Heart right ventricle (tissue), 16 donors: ENCODE measurements around the gene SERPINB6. TPM values are rescaled to one million over a fixed set of nuclear protein-coding genes. Genes with fewer than 3 reads are reported as not detected.
A peak's percentile ranks its signal among the peaks of the same experiment; 100 is the strongest.
"Not testable (repeated sequence)": the region's sequence is repeated elsewhere in the genome, so short reads cannot be mapped to it uniquely, and the experiment has no call there.

Source experiments
- ATAC-seq, 8 donors: fragments of 200-7000 bp; cut with Tn5 transposase; one replicate each; pipeline ENCODE4 v1.9.1; 2020; ENCODE audit warnings: mild to moderate bottlenecking in 8 of 8, moderate library complexity in 8 of 8, moderate number of reproducible peaks in 1 of 8
- DNase-seq, 2 donors: peaks; one replicate each; pipeline ENCODE4 v3.0.0-alpha.2; 2020
- H3K27ac ChIP-seq, 10 donors: fragments of 200-600 bp; sonication (generic) in 2 of 10; one replicate each; pipeline versions ENCODE4 v1.5.0 to v1.8.0; 2020 to 2022; ENCODE audit warnings: mild to moderate bottlenecking in 3 of 10
- H3K27me3 ChIP-seq, 7 donors: fragments of 200-600 bp; one replicate each; pipeline ENCODE4 v1.8.0; 2021 to 2022; ENCODE audit warnings: mild to moderate bottlenecking in 2 of 7
- H3K36me3 ChIP-seq, 9 donors: fragments of 200-600 bp; sonication (generic) in 1 of 9; one replicate each; pipeline versions ENCODE4 v1.5.0 to v1.8.0; 2020 to 2022; ENCODE audit warnings: mild to moderate bottlenecking in 2 of 9
- H3K4me1 ChIP-seq, 9 donors: fragments of 200-600 bp; sonication (generic) in 1 of 9; one replicate each; pipeline versions ENCODE4 v1.5.0 to v1.8.0; 2020 to 2022; ENCODE audit warnings: mild to moderate bottlenecking in 4 of 9
- H3K4me3 ChIP-seq, 10 donors: fragments of 200-600 bp; sonication (generic) in 2 of 10; one replicate each; pipeline versions ENCODE4 v1.5.0 to v1.8.0; 2020 to 2022; ENCODE audit warnings: mild to moderate bottlenecking in 7 of 10, moderate library complexity in 2 of 10
- H3K9me3 ChIP-seq, 11 donors: fragments of 200-600 bp in 10 of 11; sonication (generic) in 2 of 11; one replicate each; pipeline versions ENCODE4 v1.5.0 to v1.8.0; 2013 to 2022; ENCODE audit warnings: mild to moderate bottlenecking in 2 of 11, control low read depth in 1 of 11, moderate library complexity in 1 of 11
- WGBS, 2 donors: extraction: QIAGEN DNeasy Blood & Tissue Kit; methylation state at CpG; one replicate each; pipeline ENCODE4 v1.1.7; 2013; ENCODE audit warnings: inconsistent platforms in 1 of 2; 5-methylcytosine and 5-hydroxymethylcytosine counted together
- intact Hi-C, 10 donors: fragments of 100-400 bp; cut with DNase I; formaldehyde crosslinking; loops; one replicate each; pipeline versions ENCODE4 v1.11.1 to v1.14.2; 2022
- polyA plus RNA-seq, 2 donors: library from polyadenylated mRNA; stranded (reverse); fragments of 200-250 nt; gene quantifications; one replicate each; pipeline ENCODE4 v1.2.3, GENCODE V29; 2013
- total RNA-seq, 10 donors: library from RNA; stranded (reverse); fragmentation: NEBNext Ultra II Directional in 3 of 10; extraction: Animal tissue kit (Norgen Biotek cat#: 25700) in 3 of 10; gene quantifications; one replicate each; pipeline versions ENCODE4 v1.2.1 to v1.2.4, GENCODE V29; 2021 to 2023
- TF ChIP-seq, protein P1 (sequence below), 9 donors: fragments of 200-600 bp; sonication (generic) in 2 of 9; IDR thresholded peaks; one replicate each; pipeline versions ENCODE4 v1.5.0 to v1.8.0; 2021 to 2022; ENCODE audit warnings: antibody characterized with exemption in 9 of 9, mild to moderate bottlenecking in 5 of 9, moderate library complexity in 1 of 9
- donor health status: Arrhythmogenic right ventricular cardiomyopathy.
- donor health status: ischemic (EF 13 %, LVEDD 7.1; RV severe dilation, severe dysfunction).
- donor health status: healthy with polysubstance abuse.
- donor health status: DM: no; HTN: yes; CAD: no.
- donor health status: DM: no; HTN: no; CAD: no.
- donor health status: ischemic (EF 25% LVEDD 6.9; RV normal size, moderate dysfunction).
- donor health status: ischemic (EF 25% LVEDD 5.7; RV mildly dilated, moderate dysfunction).
- donor health status: healthy.
- donor health status: DM: yes; HTN: yes; CAD: no.
- donor health status: Ischemic cardiomyopathy.
- donor health status: ischemic (EF 35%, LVEDD 5.7; RV mildly dilated, moderate dysfunction).
- donor health status: nonischemic (EF 11% LVEDD 7.7; RV severe dilation, severe dysfunction).
- donor health status: DM: yes; HTN: yes; CAD: no.
- donor health status: PGD.
- donor health status: ischemic (EF 29% LVEDD 5.4; RV normal size, mild dysfunction).
- donor health status: nonischemic (EF 23%, LVEDD 6.1; RV moderate dilation, normal function).

SERPINB6 gene
- total and polyA plus RNA-seq, 12 donors = 138 to 261 (median 175) TPM

DNA sequence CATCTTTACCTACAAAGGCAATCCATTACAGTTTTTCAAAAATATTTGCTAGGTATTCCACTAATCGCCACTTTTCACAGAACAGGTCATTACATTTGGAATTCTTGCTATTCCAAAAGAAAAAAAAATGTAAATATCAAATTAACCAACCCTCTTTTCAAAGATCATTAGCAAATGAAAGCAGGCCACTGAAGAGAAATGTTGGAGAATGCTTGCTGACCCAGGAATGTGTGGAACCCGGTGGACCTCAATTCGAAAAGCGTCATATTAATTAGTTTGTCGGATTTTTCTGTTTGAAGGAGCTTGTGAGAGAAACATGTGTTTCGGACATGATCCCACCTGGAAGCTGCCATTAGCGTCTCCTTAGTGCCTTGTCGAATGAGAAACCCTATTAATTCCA lies 40.3 kb downstream of the SERPINB6 start:
- H3K4me1 ChIP-seq = peaks cover 0 to 10% (median 5%) of the 10 kb centered on the region in 9 donors
- WGBS, 2 donors = 84 to 95% methylated on average over 8 of the region's 8 CpGs

DNA sequence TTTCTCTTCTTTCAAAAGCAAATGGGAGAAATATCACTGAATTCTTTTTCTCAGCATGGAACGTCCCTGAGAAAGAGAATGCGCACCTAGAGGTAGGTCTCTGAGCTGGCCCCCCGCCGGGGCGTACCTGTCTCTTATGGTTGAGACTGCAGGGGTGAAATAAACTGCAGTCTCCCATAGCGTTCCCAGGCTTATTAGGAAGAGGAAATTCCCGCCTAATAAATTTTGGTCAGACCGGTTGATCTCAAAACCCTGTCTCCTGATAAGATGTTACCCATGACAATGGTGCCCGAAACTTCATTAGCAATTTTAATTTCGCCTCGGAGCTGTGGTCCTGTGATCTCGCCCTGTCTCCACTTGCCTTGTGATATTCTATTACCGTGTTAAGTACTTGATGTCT lies 43.4 kb downstream of the SERPINB6 start:
- WGBS, 2 donors = 80 to 81% methylated on average over 13 of the region's 13 CpGs
- not testable (repeated sequence) for H3K27ac ChIP-seq, ATAC-seq, H3K36me3 ChIP-seq, H3K27me3 ChIP-seq, DNase-seq, H3K4me3 ChIP-seq, H3K9me3 ChIP-seq
- intact Hi-C loops = loop anchor here in 1 of 10 donors (10.0 kb wide), 1 partner anchor 133 kb away; no protein-coding TSS in a partner anchor
- H3K4me1 ChIP-seq = peaks cover 0 to 15% (median 5%) of the 10 kb centered on the region in 9 donors

More for the DNA sequence above, 40.3 kb downstream of the SERPINB6 start:
- intact Hi-C loops = loop anchor here in 8 of 10 donors (5.0 to 10.0 kb wide), 5 partner anchors 54 to 146 kb away; no protein-coding TSS in a partner anchor
- H3K4me3 ChIP-seq = no peak overlapping the region
- no peaks in the 10 kb centered on the region for H3K36me3 ChIP-seq
- no peak for ATAC-seq
- no peak overlapping the region for H3K27ac ChIP-seq
- TF ChIP-seq, protein P1, sequence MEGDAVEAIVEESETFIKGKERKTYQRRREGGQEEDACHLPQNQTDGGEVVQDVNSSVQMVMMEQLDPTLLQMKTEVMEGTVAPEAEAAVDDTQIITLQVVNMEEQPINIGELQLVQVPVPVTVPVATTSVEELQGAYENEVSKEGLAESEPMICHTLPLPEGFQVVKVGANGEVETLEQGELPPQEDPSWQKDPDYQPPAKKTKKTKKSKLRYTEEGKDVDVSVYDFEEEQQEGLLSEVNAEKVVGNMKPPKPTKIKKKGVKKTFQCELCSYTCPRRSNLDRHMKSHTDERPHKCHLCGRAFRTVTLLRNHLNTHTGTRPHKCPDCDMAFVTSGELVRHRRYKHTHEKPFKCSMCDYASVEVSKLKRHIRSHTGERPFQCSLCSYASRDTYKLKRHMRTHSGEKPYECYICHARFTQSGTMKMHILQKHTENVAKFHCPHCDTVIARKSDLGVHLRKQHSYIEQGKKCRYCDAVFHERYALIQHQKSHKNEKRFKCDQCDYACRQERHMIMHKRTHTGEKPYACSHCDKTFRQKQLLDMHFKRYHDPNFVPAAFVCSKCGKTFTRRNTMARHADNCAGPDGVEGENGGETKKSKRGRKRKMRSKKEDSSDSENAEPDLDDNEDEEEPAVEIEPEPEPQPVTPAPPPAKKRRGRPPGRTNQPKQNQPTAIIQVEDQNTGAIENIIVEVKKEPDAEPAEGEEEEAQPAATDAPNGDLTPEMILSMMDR (IDR thresholded peaks at IDR 0.05) = no peak
- no peaks in the 10 kb centered on the region for H3K9me3 ChIP-seq
- no peak for DNase-seq
- no peaks in the 10 kb centered on the region for H3K27me3 ChIP-seq

DNA sequence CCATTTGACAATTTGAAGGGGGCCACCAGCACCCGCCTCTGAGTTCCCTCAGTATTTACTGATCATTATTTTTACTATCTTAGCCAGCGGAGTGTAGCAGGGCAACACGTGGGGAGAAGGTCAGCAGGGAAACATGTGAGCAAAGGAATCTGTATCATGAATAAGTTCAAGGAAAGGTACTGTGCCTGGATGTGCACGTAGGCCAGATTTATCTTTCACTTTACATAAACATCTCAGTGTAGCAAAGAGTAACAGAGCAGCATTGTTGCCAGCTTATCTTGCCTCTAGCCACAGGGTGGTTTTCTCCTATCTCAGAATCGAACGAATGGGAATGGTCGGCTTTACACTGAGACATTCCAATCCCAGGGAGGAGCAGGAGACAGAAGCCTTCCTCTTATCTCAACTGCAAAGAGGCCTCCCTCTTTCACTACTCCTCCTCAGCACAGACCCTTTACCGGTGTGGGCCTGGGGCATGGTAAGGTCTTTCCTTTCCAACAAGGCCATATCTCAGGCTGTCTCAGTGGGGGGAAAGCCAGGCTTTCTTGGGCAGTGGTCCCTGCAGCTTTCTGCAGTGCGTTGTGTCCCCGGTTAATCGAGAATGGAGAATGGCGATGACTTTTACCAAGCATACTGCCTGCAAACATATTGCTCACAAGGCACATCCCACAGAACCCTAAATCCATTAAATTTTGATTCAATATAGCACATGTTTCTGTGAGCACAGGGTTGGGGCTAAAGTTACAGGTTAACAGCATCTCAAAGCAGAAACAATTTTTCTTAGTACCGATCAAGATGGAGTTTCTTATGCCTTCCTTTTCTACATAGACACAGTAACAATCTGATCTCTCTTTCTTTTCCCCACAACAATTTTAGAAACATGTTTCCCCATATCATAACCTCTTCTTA lies 45.3 kb downstream of the SERPINB6 start:
- not testable (repeated sequence) for H3K9me3 ChIP-seq, H3K27me3 ChIP-seq, H3K36me3 ChIP-seq, H3K27ac ChIP-seq, DNase-seq, ATAC-seq, H3K4me3 ChIP-seq
- WGBS, 2 donors = 56 to 60% methylated on average over 13 of the region's 13 CpGs
- peaks cover 0 to 13% (median 0%) of the 10 kb centered on the region in 9 donors for H3K4me1 ChIP-seq
- intact Hi-C loops = loop anchor here in 1 of 10 donors (10.0 kb wide), 1 partner anchor 131 kb away; no protein-coding TSS in a partner anchor

DNA sequence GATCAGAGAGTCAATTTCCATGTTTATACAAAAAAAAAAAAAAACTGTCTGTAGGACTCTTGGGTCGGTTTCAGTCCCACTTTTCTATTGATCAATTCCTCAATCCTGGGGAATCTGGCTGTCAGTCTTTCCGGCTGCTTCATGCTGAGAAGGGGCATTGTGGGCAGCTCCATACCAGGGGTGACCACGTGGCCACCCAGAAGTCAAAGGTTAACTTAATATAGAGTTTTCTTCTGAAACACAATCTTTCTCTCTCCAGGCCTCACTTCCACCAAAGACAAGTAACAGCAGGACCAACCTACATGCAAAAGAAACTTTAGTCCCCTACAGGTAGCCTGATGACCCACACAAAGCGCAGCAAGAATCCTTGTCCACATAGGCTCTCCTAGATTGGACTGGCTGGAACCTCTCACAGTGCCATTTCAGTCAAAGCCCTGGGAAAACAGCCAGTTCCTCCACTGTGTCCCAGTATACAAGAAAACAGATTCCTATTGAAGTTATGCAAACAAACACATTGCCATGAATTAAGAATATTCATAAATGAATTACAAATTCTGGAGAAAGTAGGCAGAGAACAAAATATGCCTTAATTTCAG lies 49.7 kb downstream of the SERPINB6 start:
- 78 to 80% methylated on average over 4 of the region's 4 CpGs for WGBS, 2 donors
- TF ChIP-seq, protein P1 (IDR thresholded peaks at IDR 0.05) = no peak
- H3K4me1 ChIP-seq = peaks cover 0 to 22% (median 0%) of the 10 kb centered on the region in 9 donors
- peak in 5 of 8 donors; percentile 37 to 87 (median 42) for ATAC-seq
- H3K9me3 ChIP-seq = no peaks in the 10 kb centered on the region
- H3K36me3 ChIP-seq = no peaks in the 10 kb centered on the region
- no peak overlapping the region for H3K27ac ChIP-seq
- intact Hi-C loops = loop anchor here in 1 of 10 donors (10.0 kb wide), 1 partner anchor 127 kb away; no protein-coding TSS in a partner anchor
- no peak for DNase-seq
- H3K4me3 ChIP-seq = no peak overlapping the region
- no peaks in the 10 kb centered on the region for H3K27me3 ChIP-seq

DNA sequence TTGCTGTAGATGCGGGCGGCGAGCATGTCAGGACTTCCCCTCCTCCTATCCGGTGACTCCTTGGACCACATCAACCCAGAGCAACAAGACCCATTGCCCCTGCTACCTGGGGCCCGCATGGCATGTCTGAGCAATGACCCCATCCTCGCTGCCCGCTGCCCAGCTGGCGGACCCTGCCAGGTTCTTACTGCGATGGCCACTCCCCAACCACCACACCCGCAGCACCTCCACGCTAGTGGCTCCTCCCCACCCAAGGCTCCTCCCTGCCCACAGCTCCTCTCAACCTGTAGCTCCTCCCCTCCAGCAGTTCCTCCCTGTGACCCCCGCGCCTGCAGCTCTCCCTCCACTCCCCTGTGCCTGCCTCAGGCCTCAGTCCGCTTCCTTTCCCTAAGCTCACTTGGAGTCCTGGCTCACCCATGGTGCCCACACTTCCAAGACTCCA lies 50.7 kb downstream of the SERPINB6 start:
- 97 to 99% methylated on average over 14 of the region's 14 CpGs for WGBS, 2 donors

More for the DNA sequence above, 50.7 kb downstream of the SERPINB6 start:
- Histone ChIP-seq H3K4me3 (no peak overlapping the region), H3K27ac (no peak overlapping the region), H3K36me3 (no peaks in the 10 kb centered on the region), H3K27me3 (no peaks in the 10 kb centered on the region), H3K4me1 (peaks cover 0 to 22% (median 0%) of the 10 kb centered on the region in 9 donors), H3K9me3 (no peaks in the 10 kb centered on the region)
- ATAC-seq = peak in 2 of 8 donors; percentile 14 to 26
- TF ChIP-seq, protein P1 (IDR thresholded peaks at IDR 0.05) = no peak
- DNase-seq = no peak
- intact Hi-C loops = loop anchor here in 1 of 10 donors (10.0 kb wide), 1 partner anchor 126 kb away; no protein-coding TSS in a partner anchor
